Skeletal muscle tissue (tissue), 4 donors: Measurements from ENCODE around the gene SRR. TPM values are rescaled to one million over a fixed set of nuclear protein-coding genes. Genes with fewer than 3 reads are reported as not detected.

Experiments used
- H3K27ac ChIP-seq: one replicate; pipeline ENCODE4 v1.7.0; 2013; ENCODE audit warnings: mild to moderate bottlenecking, low read depth, low read length, inconsistent platforms
- H3K27me3 ChIP-seq, 3 donors: one replicate each; pipeline ENCODE4 v1.7.0; 2013; ENCODE audit warnings: low read length in 3 of 3; ENCODE audit not compliant: control insufficient read depth in 3 of 3, insufficient read depth in 3 of 3
- H3K36me3 ChIP-seq, 3 donors: one replicate each; pipeline ENCODE4 v1.7.0; 2013; ENCODE audit warnings: low read length in 3 of 3; ENCODE audit not compliant: control insufficient read depth in 3 of 3, insufficient read depth in 3 of 3
- H3K4me1 ChIP-seq, 3 donors: one replicate each; pipeline ENCODE4 v1.7.0; 2013; ENCODE audit warnings: low read length in 3 of 3, mild to moderate bottlenecking in 3 of 3; ENCODE audit not compliant: control insufficient read depth in 3 of 3, insufficient read depth in 3 of 3
- H3K4me3 ChIP-seq, 3 donors: one replicate each; pipeline ENCODE4 v1.7.0; 2013; ENCODE audit warnings: low read length in 3 of 3
- H3K9ac ChIP-seq, 3 donors: one replicate each; pipeline ENCODE4 v1.7.0; 2013; ENCODE audit warnings: low read length in 3 of 3, mild to moderate bottlenecking in 3 of 3, moderate library complexity in 2 of 3, low read depth in 1 of 3
- H3K9me3 ChIP-seq, 3 donors: one replicate each; pipeline ENCODE4 v1.7.0; 2013; ENCODE audit warnings: low read length in 3 of 3; ENCODE audit not compliant: control insufficient read depth in 3 of 3
- total RNA-seq: library from RNA; depleted of rRNA; stranded (reverse); fragments of >200 nt; gene quantifications from one replicate; pipeline ENCODE4 v1.2.3, GENCODE V29; 2014
- donor health status: Osteomylitis.

The SRR gene
- total RNA-seq, 1 donor from 2014 or later: 17.2 TPM

- H3K9ac ChIP-seq: no peak overlapping the region
- H3K27me3 ChIP-seq: no peaks in the 10 kb centered on the region
- H3K27ac ChIP-seq: no peak overlapping the region
- H3K4me3 ChIP-seq: no peak overlapping the region
- H3K36me3 ChIP-seq: peaks cover 0 to 12% (median 0%) of the 10 kb centered on the region in 3 donors
- H3K4me1 ChIP-seq: peaks cover 0 to 19% (median 3%) of the 10 kb centered on the region in 3 donors
- H3K9me3 ChIP-seq: no peaks in the 10 kb centered on the region
Measured at GRCh38 chr17:2266865-2267228, 36.9 kb upstream of the SRR start.

GRCh38 chr17:2267354-2267753 lies 36.4 kb upstream of the SRR start:
- H3K27ac ChIP-seq: no peak overlapping the region

GRCh38 chr17:2271985-2272702 lies 31.6 kb upstream of the SRR start:
- no peak overlapping the region for H3K4me3 ChIP-seq
- no peak overlapping the region for H3K9ac ChIP-seq
- H3K27ac ChIP-seq: no peak overlapping the region
- H3K36me3 ChIP-seq: peaks cover 4 to 16% (median 4%) of the 10 kb centered on the region in 3 donors
- no peaks in the 10 kb centered on the region for H3K9me3 ChIP-seq
- no peaks in the 10 kb centered on the region for H3K27me3 ChIP-seq
- H3K4me1 ChIP-seq: peaks cover 0 to 4% (median 3%) of the 10 kb centered on the region in 3 donors

More at GRCh38 chr17:2267354-2267753, 36.4 kb upstream of the SRR start:
- Histone ChIP-seq H3K27me3 (no peaks in the 10 kb centered on the region), H3K36me3 (peaks cover 0 to 12% (median 0%) of the 10 kb centered on the region in 3 donors), H3K4me3 (no peak overlapping the region), H3K9me3 (no peaks in the 10 kb centered on the region), H3K9ac (no peak overlapping the region), H3K4me1 (peaks cover 0 to 15% (median under 1%) of the 10 kb centered on the region in 3 donors)

DNA sequence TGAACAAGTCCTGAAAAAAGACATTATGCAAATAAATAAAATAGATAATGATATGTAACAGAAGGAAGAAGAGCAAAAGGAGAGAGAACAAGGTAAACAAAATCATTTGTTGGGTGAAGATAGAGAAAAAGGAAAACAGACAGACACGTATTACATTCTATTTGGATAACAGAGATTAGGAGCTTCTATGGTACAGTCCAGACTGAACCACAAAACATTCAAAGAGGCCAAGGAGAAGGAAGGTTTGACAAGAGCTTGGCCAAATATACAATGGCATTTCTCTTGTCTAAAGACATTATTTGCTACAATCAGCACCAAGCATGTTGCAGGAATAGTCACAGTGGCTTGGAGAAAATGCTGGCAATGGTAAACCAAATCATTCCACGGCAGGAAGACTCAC lies 29.3 kb upstream of the SRR start:
- Histone ChIP-seq H3K9ac (no peak overlapping the region), H3K27me3 (no peaks in the 10 kb centered on the region), H3K4me3 (no peak overlapping the region), H3K27ac (no peak overlapping the region), H3K36me3 (peaks cover 7 to 17% (median 9%) of the 10 kb centered on the region in 3 donors), H3K4me1 (peaks cover 0 to 4% (median 3%) of the 10 kb centered on the region in 3 donors), H3K9me3 (no peaks in the 10 kb centered on the region)

- H3K9ac ChIP-seq: no peak overlapping the region
- H3K27ac ChIP-seq: no peak overlapping the region
- H3K27me3 ChIP-seq: no peaks in the 10 kb centered on the region
- no peaks in the 10 kb centered on the region for H3K9me3 ChIP-seq
- H3K36me3 ChIP-seq: peaks cover 15 to 20% (median 17%) of the 10 kb centered on the region in 3 donors
- peaks cover 0 to 4% (median 3%) of the 10 kb centered on the region in 3 donors for H3K4me1 ChIP-seq
- no peak overlapping the region for H3K4me3 ChIP-seq
Measured at GRCh38 chr17:2275722-2276121, 28.0 kb upstream of the SRR start.

GRCh38 chr17:2277429-2278170 lies 26.1 kb upstream of the SRR start:
- no peak overlapping the region for H3K9ac ChIP-seq
- peaks cover 0 to 4% (median 3%) of the 10 kb centered on the region in 3 donors for H3K4me1 ChIP-seq
- H3K27me3 ChIP-seq: no peaks in the 10 kb centered on the region
- H3K4me3 ChIP-seq: no peak overlapping the region
- H3K9me3 ChIP-seq: no peaks in the 10 kb centered on the region
- no peak overlapping the region for H3K27ac ChIP-seq
- H3K36me3 ChIP-seq: peaks cover 27 to 34% (median 34%) of the 10 kb centered on the region in 3 donors

DNA sequence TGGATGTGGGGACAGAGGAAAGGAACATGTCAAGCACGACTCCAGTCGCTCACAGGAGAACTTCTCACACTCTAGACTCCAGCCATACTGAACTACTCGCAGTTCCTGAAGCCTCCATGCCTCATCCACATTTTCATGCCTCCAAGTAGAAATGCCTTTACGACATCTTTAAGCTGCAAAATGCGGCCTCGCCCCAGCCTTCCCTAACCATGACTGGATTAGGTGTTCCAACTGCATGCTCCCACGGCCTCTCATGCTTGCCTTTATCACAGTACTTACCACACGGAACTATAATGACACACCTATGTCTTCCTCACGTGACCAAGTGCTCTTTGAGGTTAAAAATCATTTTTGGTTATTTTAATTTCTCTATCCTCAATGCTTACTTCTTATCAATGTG lies 24.0 kb upstream of the SRR start:
- Histone ChIP-seq H3K27ac (no peak overlapping the region), H3K9me3 (no peaks in the 10 kb centered on the region), H3K4me3 (no peak overlapping the region), H3K27me3 (no peaks in the 10 kb centered on the region), H3K36me3 (peaks cover 33 to 48% (median 43%) of the 10 kb centered on the region in 3 donors), H3K4me1 (peaks cover 0 to 4% (median 3%) of the 10 kb centered on the region in 3 donors), H3K9ac (no peak overlapping the region)

DNA sequence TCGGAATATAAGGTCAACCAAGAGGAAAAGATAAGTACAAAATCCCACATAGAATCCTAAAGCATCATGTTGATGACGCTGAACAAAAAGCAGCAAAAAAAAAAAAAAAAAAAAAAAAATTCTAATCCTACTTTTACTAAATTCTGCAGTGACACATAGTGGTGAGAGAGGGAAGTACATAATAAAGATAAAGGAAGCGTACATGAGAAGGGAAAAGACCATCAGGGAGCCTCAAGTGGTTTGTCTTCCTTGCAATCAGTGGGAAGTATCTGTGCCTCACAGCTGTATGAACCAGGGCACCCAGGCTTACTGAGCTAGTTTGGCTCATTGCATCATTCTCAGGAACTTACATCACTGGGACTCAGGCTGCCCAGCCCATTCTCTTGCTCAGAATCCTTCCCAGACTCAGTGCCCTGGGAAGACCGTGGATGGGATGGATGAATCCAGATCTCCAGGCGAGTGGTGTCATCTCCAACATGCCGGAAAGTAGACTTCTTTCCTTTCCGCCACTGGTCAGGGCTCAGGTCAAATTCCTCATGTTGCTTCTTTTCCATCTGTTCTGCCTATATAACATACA lies 21.4 kb upstream of the SRR start:
- Histone ChIP-seq H3K27me3 (no peaks in the 10 kb centered on the region), H3K4me3 (no peak overlapping the region), H3K9ac (no peak overlapping the region), H3K36me3 (peaks cover 28 to 49% (median 44%) of the 10 kb centered on the region in 3 donors), H3K27ac (no peak overlapping the region), H3K4me1 (no peaks in the 10 kb centered on the region), H3K9me3 (no peaks in the 10 kb centered on the region)

DNA sequence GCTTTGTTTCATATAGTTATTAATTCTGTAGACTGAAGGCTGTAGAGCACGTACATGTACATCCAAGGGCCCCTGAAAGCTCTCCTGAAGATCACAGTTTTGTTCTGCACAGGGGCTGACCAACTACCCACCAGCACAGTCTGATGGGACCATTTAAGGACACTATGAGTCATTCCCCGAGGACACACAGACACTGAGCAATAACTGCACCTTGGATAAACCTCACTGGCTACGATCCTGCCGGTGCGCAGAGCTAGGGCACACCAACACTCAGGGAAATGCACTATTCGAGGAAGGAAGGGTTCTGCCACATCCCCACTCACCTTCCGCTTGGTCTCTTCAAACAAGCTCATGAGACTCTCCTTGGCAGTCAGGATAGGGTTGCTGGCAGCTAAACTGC lies 20.4 kb upstream of the SRR start:
- Histone ChIP-seq H3K27ac (no peak overlapping the region), H3K9me3 (no peaks in the 10 kb centered on the region), H3K36me3 (peaks cover 32 to 49% (median 49%) of the 10 kb centered on the region in 3 donors)

More for the DNA sequence above, 20.4 kb upstream of the SRR start:
- no peaks in the 10 kb centered on the region for H3K4me1 ChIP-seq
- H3K4me3 ChIP-seq: no peak overlapping the region
- H3K9ac ChIP-seq: no peak overlapping the region
- no peaks in the 10 kb centered on the region for H3K27me3 ChIP-seq
